NCI-H128 (cell line): ENCODE measurements around the gene TEDC2.
"Not testable (repeated sequence)": the region's sequence is repeated elsewhere in the genome, so short reads cannot be mapped to it uniquely, and the experiment has no call there.

Experiments
- DNase-seq: peaks from one replicate; lab custom pipeline; 2025; ENCODE audit not compliant: unreplicated experiment; lab: John Stamatoyannopoulos, UW

TEDC2 gene

DNA sequence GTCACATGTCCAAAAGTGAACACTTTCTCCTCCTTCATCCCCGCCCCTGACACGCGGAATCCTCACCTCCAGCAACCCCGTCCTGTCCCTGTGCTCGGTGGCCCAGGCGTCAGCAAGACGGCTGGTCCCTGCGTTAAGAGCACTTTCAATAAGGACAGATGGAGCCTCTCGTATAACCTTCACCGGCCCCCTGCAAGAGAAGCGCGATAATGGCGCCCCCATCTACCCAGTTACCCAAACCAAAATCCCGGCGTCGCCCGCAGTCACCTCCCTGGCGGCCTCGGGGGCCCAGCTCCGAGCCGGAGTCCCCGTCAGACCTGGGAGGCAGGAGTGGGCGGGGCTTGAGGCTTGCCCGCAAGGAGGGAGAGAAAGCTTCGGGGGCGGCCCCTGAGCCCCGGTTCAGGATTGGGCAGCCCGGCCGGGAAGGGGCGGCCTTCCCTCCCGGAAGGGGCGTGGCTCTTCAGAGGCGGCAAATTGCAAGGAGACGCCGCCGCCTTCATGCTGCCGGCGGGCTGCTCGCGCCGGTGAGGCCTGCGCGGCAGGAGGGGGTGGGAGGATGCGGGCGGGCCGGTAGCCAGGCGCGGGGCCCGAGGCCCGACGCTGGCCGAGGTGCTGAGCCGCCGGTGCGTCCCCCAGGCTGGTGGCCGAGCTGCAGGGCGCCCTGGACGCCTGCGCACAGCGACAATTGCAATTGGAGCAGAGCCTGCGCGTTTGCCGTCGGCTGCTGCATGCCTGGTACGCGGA lies at the start of gene TEDC2:
Gene TEDC2, plus strand, starts transcription at position 463 of the 744 bp plus-strand sequence. Its CDS starts 36 bp downstream, at position 499.
- DNase-seq: peak; percentile 88

GRCh38 chr16:2415085-2415484 lies 44.8 kb upstream of the TEDC2 start:
- no peak for DNase-seq

DNA sequence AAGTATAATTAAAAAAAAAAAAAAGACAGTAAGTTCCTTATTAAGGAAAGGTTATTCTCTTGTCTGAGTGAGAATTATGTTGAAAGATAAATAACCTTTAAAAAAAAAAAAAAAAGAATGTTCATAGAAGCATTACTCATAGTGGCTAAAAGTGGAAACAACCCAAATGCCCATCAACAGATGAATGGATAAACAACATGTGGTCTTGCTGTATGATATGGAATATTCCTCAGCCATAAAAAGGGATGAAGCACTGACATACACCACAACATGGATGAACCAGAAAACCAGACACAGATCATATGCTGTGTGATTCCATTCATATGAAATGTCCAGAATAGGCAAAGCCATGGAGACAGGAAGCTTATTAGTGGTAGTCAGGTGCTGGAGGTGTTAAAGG lies 39.9 kb upstream of the TEDC2 start:
- no peak for DNase-seq

DNA sequence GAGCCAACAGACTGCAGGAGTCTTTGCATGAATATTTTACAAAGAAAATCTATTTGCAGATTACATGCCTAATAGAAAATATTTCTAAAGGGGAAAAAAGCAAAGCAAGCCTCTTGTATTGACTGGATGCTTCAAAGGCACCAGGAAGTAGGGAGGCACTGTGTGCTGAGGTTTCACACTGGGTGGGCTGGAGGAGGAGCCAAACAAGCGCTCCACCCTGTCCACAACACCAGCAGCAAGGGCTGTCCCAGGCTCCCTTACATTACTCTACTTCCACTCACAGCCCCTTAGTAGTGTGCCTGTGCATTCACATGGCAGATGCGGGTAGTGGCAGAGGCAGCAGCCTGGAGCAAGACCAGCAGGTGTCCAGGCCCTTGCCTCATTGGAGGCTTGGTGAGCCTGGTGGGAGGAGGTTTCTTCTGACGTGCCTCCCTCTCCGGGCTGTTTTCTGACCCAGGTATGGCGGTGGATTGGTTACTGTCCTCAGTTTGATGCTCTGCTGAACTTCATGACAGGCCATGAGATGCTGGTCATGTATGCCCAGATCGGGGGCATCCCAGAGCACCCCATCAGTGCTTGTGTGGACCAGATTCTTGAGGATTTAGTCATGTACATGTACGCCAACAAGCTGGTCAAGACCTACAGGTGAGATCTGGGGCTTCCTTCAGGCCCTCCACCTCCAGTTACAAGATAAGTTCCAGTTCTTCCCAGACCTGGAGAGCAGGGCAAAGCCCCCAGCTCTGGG lies 37.6 kb upstream of the TEDC2 start:
- DNase-seq: no peak

- DNase-seq: no peak
Measured at GRCh38 chr16:2424061-2425007, 35.6 kb upstream of the TEDC2 start.

GRCh38 chr16:2425008-2425518 lies 34.8 kb upstream of the TEDC2 start:
- no peak for DNase-seq

DNA sequence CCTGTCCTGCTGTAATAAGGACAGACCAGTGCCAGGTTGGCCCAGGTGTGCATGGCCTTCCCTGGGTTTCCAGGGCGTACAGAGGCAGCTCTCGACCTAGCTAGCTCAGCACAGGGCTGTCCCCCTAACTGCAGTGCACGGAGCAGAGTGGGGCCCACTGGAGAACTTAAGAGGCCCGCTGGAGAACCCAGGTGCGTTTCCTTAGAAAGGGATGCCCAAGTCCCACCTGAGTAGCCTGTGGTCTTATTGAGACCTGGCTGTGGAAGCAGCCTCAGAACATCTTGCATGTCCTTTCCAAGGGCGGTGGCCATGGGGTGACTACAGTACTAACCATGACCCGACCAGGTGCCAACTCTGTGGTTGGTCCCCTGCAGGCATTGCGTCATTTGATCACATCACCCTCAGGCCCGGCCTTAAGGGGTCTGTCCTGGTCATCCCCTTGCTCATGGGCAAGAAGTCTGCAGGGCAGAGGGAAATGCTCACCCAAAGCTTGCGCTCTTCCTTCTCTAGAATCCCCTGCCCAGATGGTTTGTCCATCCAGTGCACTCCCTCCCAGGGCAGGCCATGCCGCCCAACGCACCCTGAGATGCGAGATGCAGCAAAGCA lies 34.0 kb upstream of the TEDC2 start:
- DNase-seq: no peak

- DNase-seq: no peak
Measured at GRCh38 chr16:2426941-2427361, 33.0 kb upstream of the TEDC2 start.

DNA sequence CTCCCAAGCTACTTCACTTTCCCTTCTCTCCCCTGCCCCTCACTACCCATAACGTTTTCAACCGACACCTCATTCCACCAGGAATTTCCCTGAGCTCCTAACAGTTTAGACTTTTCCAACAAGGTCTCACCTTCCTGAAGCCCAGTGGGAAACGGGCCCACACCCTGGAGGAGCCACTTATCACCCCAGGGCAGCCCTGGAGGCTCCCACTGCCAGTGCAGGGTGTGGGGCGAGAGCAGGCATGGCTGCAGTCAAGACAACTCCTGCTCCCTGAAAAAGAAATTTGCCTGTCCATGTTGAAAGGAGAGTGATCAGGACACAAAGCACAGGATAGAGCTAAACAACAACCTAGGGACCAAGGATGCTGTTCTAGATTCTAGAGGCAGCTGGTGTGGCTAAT lies 32.4 kb upstream of the TEDC2 start:
- DNase-seq: no peak

- no peak for DNase-seq
Measured at GRCh38 chr16:2428051-2428783, 31.7 kb upstream of the TEDC2 start.

DNA sequence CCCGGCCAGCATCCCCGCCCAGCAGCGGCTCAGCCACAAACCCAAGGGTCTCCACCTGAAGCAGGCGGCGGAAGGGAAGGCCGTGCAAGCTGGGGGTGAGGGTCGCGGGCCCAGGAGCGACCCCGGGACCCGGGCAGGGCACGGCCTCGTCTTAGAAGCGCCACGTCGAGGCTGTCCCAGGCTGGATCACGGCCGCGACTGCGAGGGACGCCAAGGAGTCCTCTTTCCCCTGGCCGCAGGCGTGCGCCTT lies 31.2 kb upstream of the TEDC2 start:
- no peak for DNase-seq

DNA sequence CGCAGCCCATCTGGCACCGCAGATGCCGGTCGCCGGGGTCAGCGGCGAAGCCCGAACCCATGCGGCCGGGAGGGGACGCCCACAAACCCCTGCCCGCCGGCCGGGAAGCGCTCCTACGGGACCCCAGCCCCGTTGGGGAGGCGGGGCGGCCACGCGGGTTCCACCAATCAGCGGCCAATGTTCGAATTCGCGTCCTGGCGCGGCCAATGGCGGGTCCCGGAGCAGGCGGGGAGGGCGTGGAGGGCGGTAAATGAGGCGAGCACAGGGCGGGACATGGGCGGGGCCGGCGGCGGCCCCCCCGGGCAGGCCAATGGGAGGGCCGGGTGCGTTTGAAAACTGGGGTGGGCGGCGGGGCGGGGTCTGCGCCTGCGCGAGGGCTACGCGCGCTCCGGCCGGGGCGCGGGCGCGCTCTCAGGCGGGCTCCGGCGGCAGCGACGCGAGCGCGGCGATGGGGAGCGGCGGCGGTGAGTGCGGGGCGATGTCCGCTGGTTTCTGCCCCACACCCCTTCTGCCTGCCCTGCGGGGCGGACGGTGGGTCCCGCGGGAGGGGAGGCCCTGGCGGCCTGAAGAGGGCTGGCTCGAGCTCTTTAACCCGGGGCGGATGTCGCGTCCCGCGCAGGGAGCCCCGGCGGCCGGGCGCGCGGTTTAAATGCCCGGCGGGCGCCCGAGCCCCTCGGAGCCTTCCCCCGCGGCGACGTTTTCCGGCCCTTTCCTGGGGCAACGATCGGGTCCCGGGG lies 30.7 kb upstream of the TEDC2 start, which contains the start of gene CCNF:
Gene CCNF, plus strand, starts transcription at position 414 of the 737 bp plus-strand sequence. Its CDS starts 35 bp downstream, at position 449.
- DNase-seq: peak; percentile 90

GRCh38 chr16:2429771-2430663 lies 29.9 kb upstream of the TEDC2 start:
- peak; percentile 22 for DNase-seq

GRCh38 chr16:2432286-2432685 lies 27.6 kb upstream of the TEDC2 start:
- no peak for DNase-seq

DNA sequence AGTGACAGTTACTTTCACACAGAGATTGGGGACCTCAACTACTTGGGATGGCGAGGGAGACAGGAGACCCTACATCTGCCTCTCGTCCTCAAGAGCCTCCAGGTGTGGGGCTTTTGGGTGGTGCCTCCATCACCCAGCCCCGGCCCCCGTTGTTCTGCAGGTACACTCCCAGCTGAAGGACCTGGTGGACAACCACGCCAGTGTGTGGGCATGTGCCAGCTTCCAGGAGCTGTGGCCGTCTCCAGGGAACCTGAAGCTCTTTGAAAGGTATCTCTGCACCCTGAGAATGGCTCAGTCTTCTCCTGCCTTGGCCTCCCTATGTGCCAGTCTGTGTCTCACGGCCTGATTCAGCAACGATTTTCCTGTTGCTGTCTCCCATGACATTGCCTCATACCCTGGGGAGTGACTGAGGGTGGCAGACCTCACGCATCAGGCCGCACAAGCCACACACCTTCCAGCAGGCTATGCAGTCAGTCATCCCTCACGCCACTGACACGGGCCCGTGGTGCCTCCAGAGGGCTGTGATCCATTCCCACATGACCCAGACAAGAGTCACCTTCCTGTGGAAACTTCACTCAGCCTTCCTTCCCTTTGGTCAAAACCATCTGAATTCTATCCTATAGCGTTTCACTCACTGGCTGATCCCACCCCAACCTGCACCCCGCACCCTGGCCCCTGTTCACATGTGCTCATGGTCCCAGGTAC lies 27.0 kb upstream of the TEDC2 start:
- DNase-seq: no peak

GRCh38 chr16:2435236-2435635 lies 24.7 kb upstream of the TEDC2 start:
- DNase-seq: not testable (repeated sequence)

GRCh38 chr16:2436110-2436509 lies 23.8 kb upstream of the TEDC2 start:
- no peak for DNase-seq
